ENCODE measurements around the gene SMIM45.
A peak's percentile ranks its signal among the peaks of the same experiment; 100 is the strongest.

The SMIM45 gene

GRCh38 chr22:41957941-41958556 lies 6.1 kb downstream of the SMIM45 start:
- no peak for DNase-seq
- Histone ChIP-seq H3K9me3 (no peaks in the 10 kb centered on the region), H3K27me3 (ENCODE audit: insufficient read depth) (no peaks in the 10 kb centered on the region), H3K9me2 (no peaks in the 10 kb centered on the region), H4K20me1 (ENCODE audit: insufficient read depth) (no peaks in the 10 kb centered on the region), H3F3A (replicated peaks; ENCODE audit: insufficient read depth) (no peaks in the 10 kb centered on the region), H3K27ac (ENCODE audit: low read depth in 2 of 2, low read length in 1 of 2) (no peak overlapping the region), H3K4me2 (no peak overlapping the region), H2AFZ (ENCODE audit: low read depth) (no peak overlapping the region), H3K4me1 (ENCODE audit: control insufficient read depth in 1 of 2, insufficient read depth in 2 of 2, low read depth in 1 of 2, low read length in 1 of 2) (peaks cover 0 to 9% of the 10 kb centered on the region in 2 experiments; a peak in 1 of 4 replicates), H3K36me3 (replicated peaks in 1 of 2; ENCODE audit: control insufficient read depth in 1 of 2, insufficient read depth in 2 of 2, low read length in 1 of 2) (no peaks in the 10 kb centered on the region), H3K4me3 (ENCODE audit: low read depth in 2 of 2, low read length in 1 of 2) (peak overlapping the region in 1 of 2 experiments; percentile 50; a peak in 1 of 4 replicates), H3K9ac (no peak overlapping the region), H3K79me2 (ENCODE audit: insufficient read depth) (no peaks in the 10 kb centered on the region)
- CTCF ChIA-PET = interaction anchor here (0.8 to 1.1 kb wide), 2 partner anchors 11 to 389 kb away, joined by 3 to 6 read pairs; partner anchors contain the start of gene SEPTIN3
- WGBS (ENCODE audit: low lambda C conversion rate) = 81% methylated on average over 8 of the region's 23 CpGs
- no peak for TF ChIP-seq CHD2 (IDR thresholded peaks at IDR 0.05; ENCODE audit: low read length, partially characterized antibody)
- TF ChIP-seq NFIC (IDR thresholded peaks at IDR 0.05; ENCODE audit: borderline replicate concordance) = no peak
- TF ChIP-seq SMC3 (IDR thresholded peaks at IDR 0.05; ENCODE audit: low read depth, low read length) = no peak
- TF ChIP-seq JUND (IDR thresholded peaks at IDR 0.05) = no peak
- no peak for TF ChIP-seq FOXJ3 (CRISPR knock-in tag; IDR thresholded peaks at IDR 0.05)
- no peak for TF ChIP-seq PBX3 (IDR thresholded peaks at IDR 0.05)
- TF ChIP-seq EP300 (IDR thresholded peaks at IDR 0.05; ENCODE audit: borderline replicate concordance in 1 of 2, low read depth in 1 of 2, low read length in 1 of 2) = no peak
- TF ChIP-seq RCOR1 (IDR thresholded peaks at IDR 0.05; ENCODE audit: low read length) = no peak
- TF ChIP-seq MXI1 (IDR thresholded peaks at IDR 0.05; ENCODE audit: low read depth, low read length) = no peak
- TF ChIP-seq FOXM1 (IDR thresholded peaks at IDR 0.05; ENCODE audit: low read depth) = no peak
- TF ChIP-seq GATA2 (CRISPR knock-in tag; IDR thresholded peaks at IDR 0.05) = no peak
- TF ChIP-seq ELF1 (IDR thresholded peaks at IDR 0.05) = no peak
- no peak for TF ChIP-seq USF2 (IDR thresholded peaks at IDR 0.05; ENCODE audit: borderline replicate concordance, low read depth, low read length)
- TF ChIP-seq FOSL2 (IDR thresholded peaks at IDR 0.05; ENCODE audit: borderline replicate concordance, low read depth) = no peak
- no peak for TF ChIP-seq CTCF (IDR thresholded peaks at IDR 0.05)
- TF ChIP-seq SIN3A (IDR thresholded peaks at IDR 0.05; ENCODE audit: borderline replicate concordance, low read depth, low read length) = no peak
- TF ChIP-seq IRF3 (IDR thresholded peaks at IDR 0.05; ENCODE audit: low read depth, low read length) = no peak
- POLR2A ChIA-PET = no interaction called here

Data from SK-N-SH (cell line).